22Rv1 (cell line): ENCODE results near the gene ILKAP.

Experiments
- ZFX ChIP-seq: fragments of 450-650 bp; IDR thresholded peaks from 2 replicates; pipeline ENCODE4 v1.6.1; 2017; ENCODE audit warnings: antibody characterized with exemption, borderline replicate concordance
- TF ChIP-seq, protein P1 (sequence below): fragments of 450-650 bp; IDR thresholded peaks from 2 replicates; pipeline ENCODE4 v1.5.1; 2017; ENCODE audit warnings: mild to moderate bottlenecking

DNA sequence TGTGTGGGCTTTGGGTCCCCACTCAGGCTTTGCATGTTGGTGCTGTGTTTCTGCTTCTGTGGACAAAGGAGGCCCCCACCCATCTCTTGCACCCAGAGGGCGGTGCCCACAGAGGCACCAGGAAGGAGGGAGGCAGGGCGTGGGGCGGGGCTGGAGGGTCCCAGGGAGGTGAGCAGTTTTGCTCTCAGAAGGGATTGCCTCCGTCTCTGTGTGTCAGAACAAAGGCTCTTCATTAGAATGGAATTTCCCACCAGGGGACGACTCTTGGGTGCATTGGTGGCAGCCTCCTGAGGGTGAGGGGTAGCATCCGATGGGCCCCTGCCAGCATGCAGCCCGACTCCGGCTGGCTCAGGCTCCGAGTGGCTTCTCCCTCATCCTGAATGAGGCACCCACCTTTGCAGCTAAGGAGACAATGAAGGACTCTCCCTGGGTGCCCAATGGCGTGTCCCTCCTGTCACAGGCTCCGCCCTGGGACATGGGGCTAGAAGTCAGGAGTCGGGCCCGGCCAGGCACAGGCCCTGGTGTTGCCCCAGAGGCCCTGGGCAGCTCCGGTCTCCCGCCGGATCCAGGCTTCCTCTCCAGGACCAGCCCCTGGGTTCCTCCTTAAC is 51.8 kb downstream of the ILKAP start:
- TF ChIP-seq, protein P1, sequence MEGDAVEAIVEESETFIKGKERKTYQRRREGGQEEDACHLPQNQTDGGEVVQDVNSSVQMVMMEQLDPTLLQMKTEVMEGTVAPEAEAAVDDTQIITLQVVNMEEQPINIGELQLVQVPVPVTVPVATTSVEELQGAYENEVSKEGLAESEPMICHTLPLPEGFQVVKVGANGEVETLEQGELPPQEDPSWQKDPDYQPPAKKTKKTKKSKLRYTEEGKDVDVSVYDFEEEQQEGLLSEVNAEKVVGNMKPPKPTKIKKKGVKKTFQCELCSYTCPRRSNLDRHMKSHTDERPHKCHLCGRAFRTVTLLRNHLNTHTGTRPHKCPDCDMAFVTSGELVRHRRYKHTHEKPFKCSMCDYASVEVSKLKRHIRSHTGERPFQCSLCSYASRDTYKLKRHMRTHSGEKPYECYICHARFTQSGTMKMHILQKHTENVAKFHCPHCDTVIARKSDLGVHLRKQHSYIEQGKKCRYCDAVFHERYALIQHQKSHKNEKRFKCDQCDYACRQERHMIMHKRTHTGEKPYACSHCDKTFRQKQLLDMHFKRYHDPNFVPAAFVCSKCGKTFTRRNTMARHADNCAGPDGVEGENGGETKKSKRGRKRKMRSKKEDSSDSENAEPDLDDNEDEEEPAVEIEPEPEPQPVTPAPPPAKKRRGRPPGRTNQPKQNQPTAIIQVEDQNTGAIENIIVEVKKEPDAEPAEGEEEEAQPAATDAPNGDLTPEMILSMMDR, result no peak
- TF ChIP-seq ZFX, result no peak
